NB4 (cell line): Measurements from ENCODE around the gene MAGI2.

ENCODE experiments used
- CTCF ChIP-seq: IDR thresholded peaks from one replicate; pipeline ENCODE4 v1.5.1; 2012; ENCODE audit warnings: low read depth, low read length
- MAX ChIP-seq: IDR thresholded peaks from 2 replicates; pipeline ENCODE4 v1.6.1; 2011; ENCODE audit warnings: low read depth, low read length
- MYC ChIP-seq: IDR thresholded peaks from 2 replicates; pipeline ENCODE4 v1.6.1; 2011; ENCODE audit warnings: low read depth, low read length
- POLR2A ChIP-seq: IDR thresholded peaks from 2 replicates; pipeline ENCODE4 v1.6.1; 2011; ENCODE audit warnings: mild to moderate bottlenecking; ENCODE audit not compliant: insufficient read length; ENCODE audit errors: extremely low read depth

DNA sequence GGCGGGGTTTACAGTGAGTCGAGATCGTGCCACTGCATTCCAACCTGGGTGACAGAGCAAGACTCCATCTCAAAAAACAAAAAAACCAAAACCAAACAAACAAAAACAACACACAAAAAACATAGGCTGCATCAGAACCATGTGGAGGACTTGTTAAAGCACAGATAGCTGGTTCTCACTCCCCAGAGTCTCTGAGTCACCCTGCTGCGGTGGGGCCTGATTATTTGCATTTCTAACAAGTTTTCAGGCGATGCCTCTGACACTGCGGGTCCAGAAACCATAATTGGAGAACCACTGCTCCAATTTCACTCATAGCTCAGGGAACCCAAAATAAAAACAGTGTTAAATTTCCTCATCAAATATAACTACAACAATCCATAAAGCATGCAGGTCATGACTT is 816.7 kb downstream of the MAGI2 start:
- no peak for TF ChIP-seq POLR2A
- no peak for TF ChIP-seq CTCF
- no peak for TF ChIP-seq MAX
- no peak for TF ChIP-seq MYC
